WTC11 (cell line): ENCODE results near the gene USF2. TPM values are rescaled to one million over a fixed set of nuclear protein-coding genes. Genes with fewer than 3 reads are reported as not detected.

Experiments
- ATAC-seq: fragments of 200-7000 bp; cut with Tn5 transposase; 2 replicates; pipeline ENCODE4 v1.10.0; 2021; ENCODE audit warnings: mild to moderate bottlenecking, moderate library complexity
- CTCF ChIA-PET: fragments of 300-600 bp; sonication (Branson Sonifier 250); formaldehyde crosslinking; loops from one replicate; lab custom pipeline; 2021; ENCODE audit warnings: antibody characterized with exemption; lab: Charles Lee
- POLR2A ChIA-PET: fragments of 350-600 bp; sonication (Branson Sonifier 250); formaldehyde crosslinking; loops from one replicate; lab custom pipeline; 2021; ENCODE audit warnings: antibody characterized with exemption; lab: Charles Lee
- DNase-seq: peaks from one replicate; pipeline ENCODE4 v3.0.0; 2021; ENCODE audit warnings: low spot score
- H3K27ac Mint-ChIP-seq: 2 replicates; pipeline ENCODE4 v1.8.0; 2021; ENCODE audit warnings: mixed read lengths
- H3K27me3 Mint-ChIP-seq: 2 replicates; pipeline ENCODE4 v1.8.0; 2021; ENCODE audit warnings: low read depth, mild to moderate bottlenecking, moderate library complexity, mixed read lengths
- H3K36me3 Mint-ChIP-seq: 2 replicates; pipeline ENCODE4 v1.8.0; 2021; ENCODE audit warnings: mixed read lengths
- H3K4me1 Mint-ChIP-seq: 2 replicates; pipeline ENCODE4 v1.8.0; 2022; ENCODE audit warnings: mixed read lengths
- H3K4me3 Mint-ChIP-seq: 2 replicates; pipeline ENCODE4 v1.8.0; 2021; ENCODE audit warnings: mild to moderate bottlenecking, moderate library complexity, mixed read lengths
- H3K9me3 Mint-ChIP-seq: 2 replicates; pipeline ENCODE4 v1.8.0; 2021; ENCODE audit warnings: mixed read lengths
- EMX1 ChIP-seq: fragments of 250-450 bp; sonication (Bioruptor Pico); IDR thresholded peaks from 2 replicates; pipeline ENCODE4 v1.8.0; 2021; ENCODE audit warnings: mild to moderate bottlenecking
- ESRRA ChIP-seq: sonication (generic); formaldehyde crosslinking; IDR thresholded peaks from 2 replicates; pipeline ENCODE4 v1.8.1; 2022; ENCODE audit warnings: mild to moderate bottlenecking, missing genetic modification reagents, borderline replicate concordance
- FOXJ3 ChIP-seq: sonication (generic); formaldehyde crosslinking; IDR thresholded peaks from 2 replicates; pipeline ENCODE4 v1.9.0; 2021; ENCODE audit warnings: missing genetic modification reagents, mild to moderate bottlenecking, borderline replicate concordance
- FOXP1 ChIP-seq: sonication (generic); formaldehyde crosslinking; IDR thresholded peaks from 2 replicates; pipeline ENCODE4 v1.8.0; 2022; ENCODE audit warnings: missing genetic modification reagents, mild to moderate bottlenecking, moderate library complexity, borderline replicate concordance
- GTF2I ChIP-seq: fragments of 250-450 bp; sonication (Bioruptor Pico); conservative IDR thresholded peaks from 2 replicates; pipeline ENCODE4 v1.4.0; 2021; ENCODE audit warnings: mild to moderate bottlenecking
- HMGA2 ChIP-seq: fragments of 250-450 bp; sonication (Bioruptor Pico); IDR thresholded peaks from 2 replicates; pipeline ENCODE4 v1.4.0; 2021; ENCODE audit warnings: mild to moderate bottlenecking, moderate library complexity
- IRF2 ChIP-seq: sonication (generic); formaldehyde crosslinking; IDR thresholded peaks from 2 replicates; pipeline ENCODE4 v1.8.0; 2022; ENCODE audit warnings: low read depth, missing genetic modification reagents, borderline replicate concordance
- MXD4 ChIP-seq: fragments of 250-450 bp; sonication (Bioruptor Pico); IDR thresholded peaks from 2 replicates; pipeline ENCODE4 v1.8.0; 2021; ENCODE audit warnings: mild to moderate bottlenecking, moderate library complexity, borderline replicate concordance
- MYBL2 ChIP-seq: sonication (generic); formaldehyde crosslinking; IDR thresholded peaks from 2 replicates; pipeline ENCODE4 v1.8.1; 2023; ENCODE audit warnings: mild to moderate bottlenecking, moderate library complexity, missing genetic modification reagents
- NR1H2 ChIP-seq: sonication (generic); formaldehyde crosslinking; IDR thresholded peaks from 2 replicates; pipeline ENCODE4 v1.9.0; 2021; ENCODE audit warnings: mild to moderate bottlenecking, moderate library complexity, missing genetic modification reagents
- PRRX2 ChIP-seq: fragments of 250-450 bp; sonication (Bioruptor Pico); IDR thresholded peaks from 2 replicates; pipeline ENCODE4 v1.8.0; 2021; ENCODE audit warnings: mild to moderate bottlenecking
- SMAD3 ChIP-seq: sonication (generic); formaldehyde crosslinking; IDR thresholded peaks from 2 replicates; pipeline ENCODE4 v1.8.0; 2022; ENCODE audit warnings: missing genetic modification reagents, mild to moderate bottlenecking, borderline replicate concordance
- TEAD1 ChIP-seq: sonication (generic); formaldehyde crosslinking; IDR thresholded peaks from 2 replicates; pipeline ENCODE4 v1.8.0; 2022; ENCODE audit warnings: mild to moderate bottlenecking, missing genetic modification reagents
- ZNF138 ChIP-seq: sonication (generic); formaldehyde crosslinking; conservative IDR thresholded peaks from 2 replicates; pipeline ENCODE4 v1.8.1; 2022; ENCODE audit warnings: mild to moderate bottlenecking, moderate library complexity, missing genetic modification reagents
- total RNA-seq: library from RNA; stranded (reverse); gene quantifications from 3 replicates; pipeline ENCODE4 v1.2.3, GENCODE V29; 2021
- TF ChIP-seq, protein P1 (sequence below): sonication (generic); formaldehyde crosslinking; conservative IDR thresholded peaks from 2 replicates; pipeline ENCODE4 v1.8.1; 2022; ENCODE audit warnings: mild to moderate bottlenecking, missing genetic modification reagents
- TF ChIP-seq, protein P2 (sequence below): sonication (generic); formaldehyde crosslinking; IDR thresholded peaks from 2 replicates; pipeline ENCODE4 v1.8.0; 2023; ENCODE audit warnings: missing genetic modification reagents, mild to moderate bottlenecking, borderline replicate concordance
- TF ChIP-seq, protein P3 (sequence below): sonication (generic); formaldehyde crosslinking; IDR thresholded peaks from 2 replicates; pipeline ENCODE4 v1.8.0; 2022; ENCODE audit warnings: mild to moderate bottlenecking, missing genetic modification reagents
- TF ChIP-seq, protein P4 (sequence below): sonication (generic); formaldehyde crosslinking; IDR thresholded peaks from 2 replicates; pipeline ENCODE4 v1.8.0; 2022; ENCODE audit warnings: mild to moderate bottlenecking, missing genetic modification reagents
- TF ChIP-seq, protein P5 (sequence below): sonication (generic); formaldehyde crosslinking; IDR thresholded peaks from 2 replicates; pipeline ENCODE4 v1.8.1; 2023; ENCODE audit warnings: mild to moderate bottlenecking, missing genetic modification reagents, moderate library complexity
- TF ChIP-seq, protein P6 (sequence below): fragments of 250-450 bp; sonication (Bioruptor Pico); IDR thresholded peaks from 2 replicates; pipeline ENCODE4 v1.9.0; 2021; ENCODE audit warnings: mild to moderate bottlenecking
- TF ChIP-seq, protein P7 (sequence below): sonication (generic); formaldehyde crosslinking; IDR thresholded peaks from 2 replicates; pipeline ENCODE4 v1.8.0; 2022; ENCODE audit warnings: mild to moderate bottlenecking, missing genetic modification reagents

USF2 gene
- total RNA-seq, 1 experiment from 2014 or later: 109 TPM

DNA sequence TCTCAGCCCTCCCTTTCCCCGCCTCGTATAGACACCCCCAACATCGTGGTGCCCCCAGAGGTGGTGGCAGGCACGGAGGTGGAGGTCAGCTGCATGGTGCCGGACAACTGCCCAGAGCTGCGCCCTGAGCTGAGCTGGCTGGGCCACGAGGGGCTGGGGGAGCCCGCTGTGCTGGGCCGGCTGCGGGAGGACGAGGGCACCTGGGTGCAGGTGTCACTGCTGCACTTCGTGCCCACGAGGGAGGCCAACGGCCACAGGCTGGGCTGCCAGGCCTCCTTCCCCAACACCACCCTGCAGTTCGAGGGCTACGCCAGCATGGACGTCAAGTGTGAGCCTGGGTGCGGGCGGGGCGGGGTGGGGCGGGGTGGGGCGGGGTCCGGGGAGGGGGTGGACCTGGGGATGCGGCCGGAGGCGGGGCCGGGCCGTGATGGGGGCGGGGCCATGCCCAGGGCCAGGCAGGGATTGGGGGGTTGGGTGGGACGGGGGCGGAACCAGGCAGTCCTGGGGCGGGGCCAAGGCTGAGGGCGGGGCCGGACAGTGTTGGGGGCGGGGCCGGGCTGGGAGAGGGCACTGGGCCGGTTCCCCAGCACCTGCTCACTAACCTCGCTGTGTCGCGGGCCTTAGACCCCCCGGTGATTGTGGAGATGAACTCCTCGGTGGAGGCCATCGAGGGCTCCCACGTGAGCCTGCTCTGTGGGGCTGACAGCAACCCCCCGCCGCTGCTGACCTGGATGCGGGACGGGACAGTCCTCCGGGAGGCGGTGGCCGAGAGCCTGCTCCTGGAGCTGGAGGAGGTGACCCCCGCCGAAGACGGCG lies 31.0 kb downstream of the USF2 start (continued):
- TF ChIP-seq HMGA2: no peak
- TF ChIP-seq, protein P1, sequence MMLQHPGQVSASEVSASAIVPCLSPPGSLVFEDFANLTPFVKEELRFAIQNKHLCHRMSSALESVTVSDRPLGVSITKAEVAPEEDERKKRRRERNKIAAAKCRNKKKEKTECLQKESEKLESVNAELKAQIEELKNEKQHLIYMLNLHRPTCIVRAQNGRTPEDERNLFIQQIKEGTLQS: no peak
- TF ChIP-seq EMX1 (CRISPR knock-in tag): no peak

DNA sequence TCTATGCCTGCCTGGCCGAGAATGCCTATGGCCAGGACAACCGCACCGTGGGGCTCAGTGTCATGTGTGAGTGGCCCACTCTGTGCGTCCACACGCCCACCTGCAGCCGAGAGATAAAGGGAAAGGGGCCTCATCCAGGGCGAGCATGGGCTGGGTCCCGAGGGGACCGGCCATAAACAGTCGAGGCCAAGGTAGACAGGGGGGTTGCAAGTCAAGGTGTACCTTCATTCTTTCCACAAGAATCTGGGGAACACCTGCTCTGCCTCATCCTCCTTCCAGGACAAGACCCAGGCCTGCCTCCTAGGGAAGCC lies 31.5 kb downstream of the USF2 start:
- no peak overlapping the region for H3K27ac Mint-ChIP-seq
- no peaks in the 10 kb centered on the region for H3K36me3 Mint-ChIP-seq
- no peak overlapping the region for H3K4me3 Mint-ChIP-seq
- ATAC-seq: no peak
- peaks cover under 1% of the 10 kb centered on the region; the same call in 1 of the 2 replicates for H3K4me1 Mint-ChIP-seq
- no peaks in the 10 kb centered on the region; the same call in 1 of the 2 replicates for H3K27me3 Mint-ChIP-seq
- CTCF ChIA-PET: interaction anchor here (1.0 kb wide), 1 partner anchor 195 kb away, joined by 3 read pairs; no protein-coding TSS in a partner anchor
- TF ChIP-seq, protein P2, sequence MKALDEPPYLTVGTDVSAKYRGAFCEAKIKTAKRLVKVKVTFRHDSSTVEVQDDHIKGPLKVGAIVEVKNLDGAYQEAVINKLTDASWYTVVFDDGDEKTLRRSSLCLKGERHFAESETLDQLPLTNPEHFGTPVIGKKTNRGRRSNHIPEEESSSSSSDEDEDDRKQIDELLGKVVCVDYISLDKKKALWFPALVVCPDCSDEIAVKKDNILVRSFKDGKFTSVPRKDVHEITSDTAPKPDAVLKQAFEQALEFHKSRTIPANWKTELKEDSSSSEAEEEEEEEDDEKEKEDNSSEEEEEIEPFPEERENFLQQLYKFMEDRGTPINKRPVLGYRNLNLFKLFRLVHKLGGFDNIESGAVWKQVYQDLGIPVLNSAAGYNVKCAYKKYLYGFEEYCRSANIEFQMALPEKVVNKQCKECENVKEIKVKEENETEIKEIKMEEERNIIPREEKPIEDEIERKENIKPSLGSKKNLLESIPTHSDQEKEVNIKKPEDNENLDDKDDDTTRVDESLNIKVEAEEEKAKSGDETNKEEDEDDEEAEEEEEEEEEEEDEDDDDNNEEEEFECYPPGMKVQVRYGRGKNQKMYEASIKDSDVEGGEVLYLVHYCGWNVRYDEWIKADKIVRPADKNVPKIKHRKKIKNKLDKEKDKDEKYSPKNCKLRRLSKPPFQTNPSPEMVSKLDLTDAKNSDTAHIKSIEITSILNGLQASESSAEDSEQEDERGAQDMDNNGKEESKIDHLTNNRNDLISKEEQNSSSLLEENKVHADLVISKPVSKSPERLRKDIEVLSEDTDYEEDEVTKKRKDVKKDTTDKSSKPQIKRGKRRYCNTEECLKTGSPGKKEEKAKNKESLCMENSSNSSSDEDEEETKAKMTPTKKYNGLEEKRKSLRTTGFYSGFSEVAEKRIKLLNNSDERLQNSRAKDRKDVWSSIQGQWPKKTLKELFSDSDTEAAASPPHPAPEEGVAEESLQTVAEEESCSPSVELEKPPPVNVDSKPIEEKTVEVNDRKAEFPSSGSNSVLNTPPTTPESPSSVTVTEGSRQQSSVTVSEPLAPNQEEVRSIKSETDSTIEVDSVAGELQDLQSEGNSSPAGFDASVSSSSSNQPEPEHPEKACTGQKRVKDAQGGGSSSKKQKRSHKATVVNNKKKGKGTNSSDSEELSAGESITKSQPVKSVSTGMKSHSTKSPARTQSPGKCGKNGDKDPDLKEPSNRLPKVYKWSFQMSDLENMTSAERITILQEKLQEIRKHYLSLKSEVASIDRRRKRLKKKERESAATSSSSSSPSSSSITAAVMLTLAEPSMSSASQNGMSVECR: no peak
- no peak for TF ChIP-seq IRF2 (CRISPR knock-in tag)
- TF ChIP-seq ESRRA (CRISPR knock-in tag): no peak
- no peak for TF ChIP-seq NR1H2
- no peak for TF ChIP-seq FOXJ3 (CRISPR knock-in tag)
- TF ChIP-seq FOXP1 (CRISPR knock-in tag): no peak
- TF ChIP-seq, protein P3, sequence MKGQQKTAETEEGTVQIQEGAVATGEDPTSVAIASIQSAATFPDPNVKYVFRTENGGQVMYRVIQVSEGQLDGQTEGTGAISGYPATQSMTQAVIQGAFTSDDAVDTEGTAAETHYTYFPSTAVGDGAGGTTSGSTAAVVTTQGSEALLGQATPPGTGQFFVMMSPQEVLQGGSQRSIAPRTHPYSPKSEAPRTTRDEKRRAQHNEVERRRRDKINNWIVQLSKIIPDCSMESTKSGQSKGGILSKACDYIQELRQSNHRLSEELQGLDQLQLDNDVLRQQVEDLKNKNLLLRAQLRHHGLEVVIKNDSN (CRISPR knock-in tag): no peak
- TF ChIP-seq PRRX2 (CRISPR knock-in tag): no peak
- no peak for TF ChIP-seq MXD4 (CRISPR knock-in tag)
- TF ChIP-seq, protein P4, sequence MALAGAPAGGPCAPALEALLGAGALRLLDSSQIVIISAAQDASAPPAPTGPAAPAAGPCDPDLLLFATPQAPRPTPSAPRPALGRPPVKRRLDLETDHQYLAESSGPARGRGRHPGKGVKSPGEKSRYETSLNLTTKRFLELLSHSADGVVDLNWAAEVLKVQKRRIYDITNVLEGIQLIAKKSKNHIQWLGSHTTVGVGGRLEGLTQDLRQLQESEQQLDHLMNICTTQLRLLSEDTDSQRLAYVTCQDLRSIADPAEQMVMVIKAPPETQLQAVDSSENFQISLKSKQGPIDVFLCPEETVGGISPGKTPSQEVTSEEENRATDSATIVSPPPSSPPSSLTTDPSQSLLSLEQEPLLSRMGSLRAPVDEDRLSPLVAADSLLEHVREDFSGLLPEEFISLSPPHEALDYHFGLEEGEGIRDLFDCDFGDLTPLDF: no peak
- TF ChIP-seq, protein P5, sequence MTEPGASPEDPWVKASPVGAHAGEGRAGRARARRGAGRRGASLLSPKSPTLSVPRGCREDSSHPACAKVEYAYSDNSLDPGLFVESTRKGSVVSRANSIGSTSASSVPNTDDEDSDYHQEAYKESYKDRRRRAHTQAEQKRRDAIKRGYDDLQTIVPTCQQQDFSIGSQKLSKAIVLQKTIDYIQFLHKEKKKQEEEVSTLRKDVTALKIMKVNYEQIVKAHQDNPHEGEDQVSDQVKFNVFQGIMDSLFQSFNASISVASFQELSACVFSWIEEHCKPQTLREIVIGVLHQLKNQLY (CRISPR knock-in tag): no peak
- no peak for TF ChIP-seq GTF2I (CRISPR knock-in tag)
- TF ChIP-seq MYBL2 (CRISPR knock-in tag): no peak
- TF ChIP-seq, protein P6, sequence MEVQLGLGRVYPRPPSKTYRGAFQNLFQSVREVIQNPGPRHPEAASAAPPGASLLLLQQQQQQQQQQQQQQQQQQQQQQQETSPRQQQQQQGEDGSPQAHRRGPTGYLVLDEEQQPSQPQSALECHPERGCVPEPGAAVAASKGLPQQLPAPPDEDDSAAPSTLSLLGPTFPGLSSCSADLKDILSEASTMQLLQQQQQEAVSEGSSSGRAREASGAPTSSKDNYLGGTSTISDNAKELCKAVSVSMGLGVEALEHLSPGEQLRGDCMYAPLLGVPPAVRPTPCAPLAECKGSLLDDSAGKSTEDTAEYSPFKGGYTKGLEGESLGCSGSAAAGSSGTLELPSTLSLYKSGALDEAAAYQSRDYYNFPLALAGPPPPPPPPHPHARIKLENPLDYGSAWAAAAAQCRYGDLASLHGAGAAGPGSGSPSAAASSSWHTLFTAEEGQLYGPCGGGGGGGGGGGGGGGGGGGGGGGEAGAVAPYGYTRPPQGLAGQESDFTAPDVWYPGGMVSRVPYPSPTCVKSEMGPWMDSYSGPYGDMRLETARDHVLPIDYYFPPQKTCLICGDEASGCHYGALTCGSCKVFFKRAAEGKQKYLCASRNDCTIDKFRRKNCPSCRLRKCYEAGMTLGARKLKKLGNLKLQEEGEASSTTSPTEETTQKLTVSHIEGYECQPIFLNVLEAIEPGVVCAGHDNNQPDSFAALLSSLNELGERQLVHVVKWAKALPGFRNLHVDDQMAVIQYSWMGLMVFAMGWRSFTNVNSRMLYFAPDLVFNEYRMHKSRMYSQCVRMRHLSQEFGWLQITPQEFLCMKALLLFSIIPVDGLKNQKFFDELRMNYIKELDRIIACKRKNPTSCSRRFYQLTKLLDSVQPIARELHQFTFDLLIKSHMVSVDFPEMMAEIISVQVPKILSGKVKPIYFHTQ (CRISPR knock-in tag): no peak
- TF ChIP-seq, protein P7, sequence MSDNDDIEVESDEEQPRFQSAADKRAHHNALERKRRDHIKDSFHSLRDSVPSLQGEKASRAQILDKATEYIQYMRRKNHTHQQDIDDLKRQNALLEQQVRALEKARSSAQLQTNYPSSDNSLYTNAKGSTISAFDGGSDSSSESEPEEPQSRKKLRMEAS (CRISPR knock-in tag): no peak
- TF ChIP-seq ZNF138: no peak
- no peak for TF ChIP-seq TEAD1 (CRISPR knock-in tag)
- no peak for TF ChIP-seq SMAD3
- POLR2A ChIA-PET: no interaction called here
- no peak for DNase-seq
- H3K9me3 Mint-ChIP-seq: no peaks in the 10 kb centered on the region; the same call in 1 of the 2 replicates
